Activated naive CD8-positive, alpha-beta T cell treated with anti-CD3 and anti-CD28 coated beads, Interleukin-2, amount 50 U/mL, for 16 hours (primary cell): Measurements from ENCODE around the gene TCF20.

ENCODE experiments used
- DNase-seq: peaks from one replicate; pipeline ENCODE4 v3.0.0-alpha.2; 2020; ENCODE audit warnings: low read depth, low spot score

The TCF20 gene

DNA sequence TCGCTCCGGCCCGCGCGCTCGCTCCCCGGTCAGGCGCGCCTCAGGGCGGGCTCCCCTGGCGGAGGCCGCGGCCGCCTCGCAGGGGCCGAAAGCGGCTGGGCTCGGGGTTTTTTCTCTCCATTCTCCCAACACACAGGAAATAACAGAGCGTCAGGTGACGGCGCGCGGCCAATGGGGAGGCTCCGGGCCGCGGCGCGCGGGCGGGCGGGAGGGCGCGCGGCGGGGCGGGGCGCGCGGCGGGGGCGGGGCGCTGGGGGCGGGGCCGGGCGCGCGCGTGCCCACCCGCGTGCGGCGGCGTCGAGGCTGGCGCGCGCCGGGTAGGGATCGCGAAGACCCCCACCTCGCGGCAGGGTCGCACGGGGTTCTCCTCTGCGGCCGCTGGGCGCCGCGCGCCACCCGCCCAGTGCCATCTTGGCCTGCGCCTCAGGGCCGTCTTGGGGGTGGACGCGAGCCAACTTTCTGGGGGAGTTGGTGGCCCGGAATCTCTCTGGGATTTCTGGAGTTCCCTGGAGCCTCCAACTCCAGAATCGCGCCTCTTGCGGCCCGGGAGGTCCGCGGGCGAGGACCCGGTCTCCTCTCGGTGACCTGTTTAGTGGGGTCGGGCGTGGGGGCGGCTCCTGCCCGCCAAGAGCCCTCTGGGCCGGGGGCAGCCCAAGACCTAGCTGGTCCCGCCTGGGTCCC lies at the start of gene TCF20:
Gene TCF20 (minus strand): TSS at position 144 of the 681 bp plus-strand sequence. CDS start 55,348 bp downstream, outside the sequence.
- peak; percentile 57 for DNase-seq

DNA sequence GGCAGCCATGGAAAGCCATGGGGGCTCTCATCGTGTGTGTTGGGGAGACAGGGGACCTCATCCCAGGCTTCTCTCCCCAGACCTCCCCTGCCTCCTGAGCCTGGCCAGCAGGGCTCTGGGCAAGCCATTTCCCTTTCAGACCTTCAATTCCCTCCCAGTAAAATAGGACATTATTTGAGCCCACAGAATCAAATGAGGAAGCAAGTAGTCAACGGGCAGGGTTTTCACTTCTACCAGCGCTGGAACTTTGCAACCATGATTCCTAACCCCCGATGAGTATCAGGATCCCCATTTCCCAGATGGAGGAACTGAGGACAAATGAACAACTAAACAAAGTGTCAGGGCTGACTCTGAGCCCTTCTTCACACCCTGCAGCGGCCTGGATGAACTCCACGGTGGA lies 48.9 kb upstream of the TCF20 start:
- DNase-seq = no peak

DNA sequence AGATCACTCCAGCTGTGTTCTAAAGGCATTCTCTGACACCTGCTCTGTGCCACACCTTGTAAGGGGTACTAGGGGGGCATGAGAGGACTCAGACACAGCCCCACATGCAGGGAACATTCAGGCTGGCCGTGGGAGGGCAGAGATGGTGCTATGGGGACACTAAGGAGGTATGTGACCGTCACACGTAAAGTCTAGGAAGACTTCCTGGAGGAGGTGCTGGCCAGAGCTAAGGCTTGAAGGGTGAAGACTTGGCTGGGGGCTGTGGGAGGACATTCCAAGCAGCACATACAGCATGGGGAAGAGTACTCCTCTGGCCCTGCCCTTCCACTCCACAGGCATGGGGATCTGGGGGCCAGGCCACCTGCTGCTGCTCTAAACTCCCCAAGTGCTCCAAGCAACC lies 48.5 kb upstream of the TCF20 start:
- no peak for DNase-seq

DNA sequence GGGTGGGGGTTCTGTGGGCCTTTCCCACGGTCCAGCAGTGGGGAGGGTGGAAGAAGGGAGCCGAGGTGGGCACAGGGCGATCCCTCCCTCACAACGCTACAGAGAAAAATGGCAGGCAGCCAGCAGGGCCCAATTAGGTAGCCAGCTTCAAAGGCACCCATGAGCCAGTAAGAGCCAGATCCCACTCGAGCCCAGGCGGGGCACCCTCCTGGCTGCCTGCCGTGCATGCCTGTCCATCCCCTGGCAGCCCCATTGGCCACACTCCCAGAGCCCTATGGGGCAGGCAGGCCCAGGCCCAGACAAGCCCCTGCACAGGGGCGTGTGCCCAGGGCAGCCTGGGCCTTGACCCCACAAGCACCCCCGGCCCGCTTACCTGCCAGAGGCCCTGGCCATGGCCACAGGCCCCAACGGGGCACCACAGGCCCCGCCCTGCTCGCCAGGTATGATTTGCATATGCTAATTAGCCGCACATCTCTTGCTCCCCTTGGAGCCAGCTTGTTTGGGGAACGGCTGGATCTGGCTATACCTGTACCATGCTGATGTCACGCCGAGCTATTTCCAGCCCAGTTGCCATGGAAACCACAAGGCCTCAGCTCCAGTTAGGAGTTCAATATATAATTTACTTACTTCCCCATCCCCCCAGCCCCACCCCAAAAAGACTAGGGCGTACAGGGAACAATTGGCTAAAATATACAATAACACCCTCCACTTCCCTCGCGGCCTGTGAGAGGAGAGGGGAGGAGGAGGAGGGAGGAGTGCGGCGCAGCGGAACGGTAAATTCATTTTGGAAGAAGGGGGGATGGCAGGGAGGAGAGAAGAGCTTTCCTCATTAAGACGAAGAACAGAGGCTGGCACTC lies 47.5 kb upstream of the TCF20 start:
- no peak for DNase-seq

DNA sequence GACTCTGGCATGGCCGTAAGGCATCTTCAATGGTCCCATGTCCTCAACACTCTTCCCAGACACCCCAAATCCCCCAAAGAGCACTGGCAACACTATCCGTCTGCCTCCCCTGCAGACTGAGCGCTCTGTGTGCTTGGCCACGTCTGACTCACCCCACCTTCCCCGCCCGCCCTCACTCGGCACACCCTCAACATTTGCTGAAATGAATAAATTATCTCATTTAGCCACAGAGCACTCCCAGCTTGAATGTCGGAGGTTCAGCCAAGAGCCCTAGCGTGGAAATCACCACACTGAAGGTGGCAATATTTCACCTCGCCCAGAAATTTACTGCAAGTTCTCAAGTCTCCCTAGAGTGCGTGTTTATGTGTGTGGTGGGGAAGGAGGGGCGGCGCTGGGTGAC lies 46.6 kb upstream of the TCF20 start:
- peak; percentile 13 for DNase-seq

DNA sequence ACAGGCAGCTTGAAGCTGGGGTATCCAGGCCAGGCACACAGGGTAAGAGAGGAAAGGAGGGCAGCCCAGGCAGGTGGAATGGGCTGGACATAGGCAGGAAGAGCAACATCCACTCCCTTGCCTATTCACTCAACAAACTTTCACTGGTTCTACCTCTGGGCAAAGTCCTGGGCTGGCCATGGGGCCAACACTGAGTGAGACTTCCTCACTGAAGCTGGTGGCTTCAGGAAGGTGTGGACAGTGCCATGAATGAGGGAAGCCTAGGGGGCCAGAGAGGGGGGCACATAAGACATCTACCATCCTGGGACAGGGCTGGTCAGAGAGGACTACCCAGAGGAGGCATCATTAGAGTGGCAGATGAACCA lies 44.9 kb upstream of the TCF20 start:
- DNase-seq = no peak

DNA sequence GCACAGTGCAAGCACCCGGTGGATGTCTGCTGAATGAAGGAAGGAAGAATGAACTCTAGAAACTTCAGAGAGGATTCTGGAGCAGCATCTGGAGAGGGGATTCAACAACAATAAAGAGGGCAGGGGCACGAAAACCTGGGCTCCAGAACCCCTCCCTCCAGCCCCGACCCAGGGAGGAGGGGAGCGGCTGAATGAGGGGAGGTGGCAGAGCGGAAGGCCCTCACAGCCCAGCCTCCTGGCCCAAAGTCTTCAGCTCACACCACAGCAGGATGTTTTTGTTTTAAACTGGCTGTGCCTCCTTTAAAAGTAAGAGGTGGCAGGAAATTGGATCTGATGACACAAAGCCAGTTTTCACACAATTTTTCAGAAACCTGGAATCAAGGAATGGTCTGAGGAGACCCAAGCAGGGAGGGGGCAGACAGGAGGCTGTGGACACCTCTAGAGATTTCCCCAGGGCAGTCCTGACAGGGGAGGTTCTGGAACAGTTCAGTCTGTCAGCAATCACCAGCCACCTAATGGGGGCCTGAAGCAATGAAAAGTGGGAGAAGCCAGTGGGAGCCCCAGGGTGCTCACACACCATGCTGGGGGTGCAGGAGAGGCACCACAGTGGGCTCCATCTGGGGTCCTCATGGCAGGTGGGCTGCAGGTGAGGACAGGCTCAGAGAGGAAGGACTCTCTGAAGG lies 44.4 kb upstream of the TCF20 start:
- DNase-seq = no peak

DNA sequence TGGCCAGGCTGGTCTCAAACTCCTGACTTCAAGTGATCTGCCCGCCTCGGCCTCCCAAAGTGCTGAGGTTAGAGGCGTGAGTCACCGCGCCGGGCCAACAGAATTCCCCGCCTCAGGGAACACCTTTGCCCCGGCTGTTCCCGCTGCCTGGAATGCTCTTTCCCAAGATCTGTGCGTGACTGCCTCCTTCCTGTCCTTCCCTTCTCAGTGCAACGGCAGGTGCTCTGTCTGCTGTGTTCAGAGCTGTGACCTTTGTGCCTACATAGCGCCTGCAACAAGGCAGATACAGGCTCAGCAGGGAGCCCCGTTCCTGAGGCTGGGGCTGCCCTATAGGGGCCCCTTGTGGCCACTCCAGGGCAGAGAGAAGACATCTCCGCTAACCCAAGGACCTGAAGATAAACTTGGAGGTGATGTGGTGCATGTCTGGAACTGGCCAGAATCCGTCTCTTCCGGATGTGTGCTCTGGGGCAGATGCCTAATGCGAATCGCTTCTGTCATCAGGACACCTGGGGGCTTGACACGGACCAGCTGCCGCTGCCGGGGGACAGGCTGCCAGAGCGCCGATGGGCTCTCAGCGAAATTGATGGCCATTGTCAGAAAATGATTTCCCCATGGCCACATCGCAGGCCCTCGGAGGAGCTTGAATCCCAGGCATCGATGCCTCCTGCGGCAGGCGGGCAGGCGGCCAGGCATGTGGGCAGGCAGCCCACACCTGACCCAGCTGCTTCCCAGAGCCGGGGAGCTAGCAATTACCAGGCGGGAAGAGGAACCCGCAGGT lies 43.5 kb upstream of the TCF20 start:
- no peak for DNase-seq

DNA sequence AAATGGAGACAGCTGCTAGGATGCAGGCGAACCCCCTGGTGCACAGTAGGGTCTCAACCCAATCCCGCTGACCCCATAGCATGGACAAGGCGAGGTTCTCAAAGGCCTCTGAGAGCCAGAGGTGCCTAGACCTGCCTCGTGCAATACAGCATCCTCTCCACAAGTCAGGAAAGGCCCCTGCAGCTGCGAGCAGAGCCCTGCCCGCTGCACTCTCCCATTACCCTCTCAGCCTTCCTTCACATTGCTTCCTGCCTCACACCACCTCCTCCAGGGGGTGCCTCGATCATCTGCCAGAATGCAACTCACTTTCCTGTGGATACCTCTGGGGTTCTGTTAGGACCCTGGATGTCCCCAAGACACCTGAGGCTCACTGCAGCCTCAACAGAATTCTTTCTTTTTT lies 42.8 kb upstream of the TCF20 start:
- DNase-seq = no peak

DNA sequence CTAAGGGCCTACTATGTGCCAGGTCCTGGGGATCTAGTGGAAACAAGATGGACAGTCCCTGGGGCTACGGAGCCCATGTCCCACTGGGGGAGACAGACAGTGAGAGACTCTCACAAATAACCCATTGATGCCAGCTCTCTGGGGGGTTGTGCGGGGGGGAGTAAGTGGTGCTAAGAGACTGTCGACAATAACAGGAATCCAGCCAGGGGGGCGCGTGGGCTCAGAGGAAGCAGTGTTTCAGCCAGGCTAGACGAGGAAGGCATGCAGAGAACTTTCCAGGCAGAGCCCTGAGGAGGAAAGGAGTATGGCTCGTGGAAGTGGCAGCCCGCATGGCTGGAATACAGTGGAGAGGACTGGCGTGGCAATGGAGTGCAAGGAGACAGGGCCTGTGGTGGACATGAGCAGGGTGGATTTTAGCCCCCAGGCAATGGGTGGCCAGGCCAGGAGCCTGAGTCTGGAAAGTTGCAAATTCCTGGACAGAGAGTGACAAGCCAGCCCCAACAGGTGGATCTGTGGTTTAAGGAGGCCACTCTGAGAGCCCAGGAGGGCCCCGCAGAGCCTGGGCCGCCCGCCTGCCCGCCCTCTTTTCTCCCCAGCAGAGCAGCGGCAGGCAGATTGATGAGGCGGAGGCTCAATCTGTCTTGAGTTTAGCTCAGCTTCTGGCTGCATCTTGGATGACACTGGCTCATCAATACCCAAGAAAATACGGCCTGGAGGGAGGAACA lies 40.0 kb upstream of the TCF20 start:
- no peak for DNase-seq

DNA sequence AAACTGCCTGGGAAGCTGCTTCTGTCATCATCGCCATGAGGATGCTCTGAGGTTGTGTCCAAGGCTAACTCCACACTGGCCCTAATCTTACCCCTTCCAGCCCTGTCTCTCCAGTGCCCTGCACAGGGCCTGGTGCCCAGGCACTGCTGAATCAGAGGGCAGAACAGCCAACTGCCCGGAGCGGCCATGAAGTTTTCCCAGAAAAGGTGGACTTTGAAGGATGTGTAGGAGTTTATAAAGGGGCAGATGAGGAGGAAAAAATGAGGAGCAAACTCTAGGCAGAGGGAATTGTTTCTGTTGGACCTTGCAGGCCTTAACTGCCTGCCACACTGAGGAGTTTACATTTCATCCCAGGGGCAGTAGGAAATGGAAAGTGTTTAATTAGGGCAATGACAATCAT lies 39.4 kb upstream of the TCF20 start:
- no peak for DNase-seq

DNA sequence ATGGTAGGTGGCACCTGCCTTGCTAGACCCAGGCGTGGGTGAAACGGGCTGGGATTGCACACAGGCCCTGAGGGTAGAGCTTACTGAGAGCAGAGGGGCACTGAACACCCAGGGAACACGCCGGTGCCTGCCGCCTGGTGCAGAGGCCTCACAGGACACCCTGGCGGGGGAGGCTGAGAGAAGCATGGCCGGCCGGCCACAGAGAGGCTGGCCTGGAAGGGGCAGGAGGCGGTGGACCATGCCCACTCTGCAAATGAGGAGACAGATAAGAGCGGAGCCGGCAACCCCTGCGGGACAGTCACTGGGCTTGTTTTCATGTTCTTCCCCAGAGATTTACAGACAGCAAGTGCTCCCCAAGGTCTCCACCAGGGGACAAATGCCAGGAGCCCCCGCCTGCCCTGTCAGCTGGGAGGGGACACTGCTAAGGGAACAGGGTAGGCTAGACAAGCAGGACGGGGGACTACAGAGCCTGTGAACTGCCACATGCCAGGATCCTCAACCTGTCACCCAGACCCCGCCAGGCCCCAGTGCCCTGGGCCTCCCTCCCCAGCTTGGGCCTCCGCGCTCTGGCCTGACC lies 38.5 kb upstream of the TCF20 start:
- no peak for DNase-seq

DNA sequence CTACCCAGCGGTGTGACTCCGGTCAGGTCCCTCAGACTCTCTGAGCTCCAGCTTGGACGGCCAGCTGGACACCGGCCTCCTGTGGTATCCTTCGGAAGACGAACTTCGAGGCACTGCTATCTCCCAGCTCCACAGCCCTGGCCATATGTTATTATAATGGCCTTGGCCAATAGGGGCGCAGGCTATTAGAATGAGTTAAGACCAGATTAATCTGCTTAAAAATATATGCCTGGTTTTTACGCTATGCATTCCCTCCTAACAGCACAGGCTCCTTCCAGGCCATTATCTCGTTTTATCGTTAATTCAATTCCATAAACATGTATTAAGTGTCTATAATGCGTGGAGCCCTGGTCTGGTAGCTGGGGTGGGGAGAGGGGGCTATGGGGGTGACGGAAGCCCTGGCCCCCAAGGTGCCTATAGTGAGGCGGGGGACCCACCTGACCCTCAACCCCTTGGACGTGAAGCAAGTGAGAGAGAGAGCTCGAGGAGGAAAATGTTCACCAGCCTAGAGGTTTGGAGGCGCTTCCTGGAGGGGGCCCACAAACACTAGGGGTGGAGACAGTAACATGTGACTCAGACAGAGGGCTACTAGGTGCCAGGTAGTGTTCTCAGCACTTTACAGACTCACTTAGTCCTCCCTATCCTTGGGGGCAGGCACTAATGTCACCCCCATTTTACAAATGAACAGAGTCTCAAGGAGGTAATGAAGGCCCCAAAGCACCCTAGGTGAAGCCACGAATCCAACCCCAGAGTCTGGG lies 37.5 kb upstream of the TCF20 start:
- DNase-seq = no peak

DNA sequence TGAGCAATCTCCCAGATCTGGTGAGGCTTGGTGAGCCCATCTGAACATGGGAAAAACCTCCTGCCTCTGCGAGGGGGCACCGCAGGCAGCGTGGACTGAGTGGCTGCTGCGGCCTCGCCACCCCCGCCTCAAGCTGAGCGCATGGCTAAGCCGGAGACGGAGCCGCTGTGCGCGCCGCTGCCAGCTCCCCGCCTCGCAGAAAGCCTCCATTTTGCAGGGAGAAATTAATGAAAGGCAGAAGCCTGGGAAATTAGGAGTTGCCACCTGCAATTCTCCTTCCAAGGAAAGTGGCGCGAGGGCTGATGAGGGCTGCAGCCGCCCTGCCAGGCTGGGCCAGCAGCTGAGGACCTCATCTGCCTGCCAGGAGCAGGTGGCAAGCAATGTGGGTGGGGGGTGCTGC lies 35.6 kb upstream of the TCF20 start:
- no peak for DNase-seq

DNA sequence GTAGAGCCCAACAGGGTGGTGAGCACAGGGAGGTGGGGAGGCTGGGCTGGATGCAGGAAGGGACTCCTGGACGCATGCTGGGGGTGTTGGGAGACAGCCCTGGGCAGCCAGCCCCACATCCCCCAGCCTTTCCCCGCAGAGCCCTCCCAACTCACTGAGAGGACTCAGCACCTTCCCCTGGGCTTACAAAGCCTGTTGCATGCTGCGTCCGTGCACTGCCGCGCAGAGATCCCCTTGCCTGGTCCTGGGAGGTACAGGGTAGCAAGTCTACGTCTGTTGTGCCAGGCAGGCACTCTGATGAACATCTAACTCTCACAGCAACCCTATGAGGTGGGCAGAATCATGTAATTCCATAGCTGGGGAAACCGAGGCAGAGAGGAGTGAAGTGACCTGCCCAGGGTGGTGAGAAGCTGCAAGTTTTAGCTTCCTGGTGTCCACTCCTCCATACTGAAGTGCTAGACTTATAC lies 33.9 kb upstream of the TCF20 start:
- DNase-seq = no peak

DNA sequence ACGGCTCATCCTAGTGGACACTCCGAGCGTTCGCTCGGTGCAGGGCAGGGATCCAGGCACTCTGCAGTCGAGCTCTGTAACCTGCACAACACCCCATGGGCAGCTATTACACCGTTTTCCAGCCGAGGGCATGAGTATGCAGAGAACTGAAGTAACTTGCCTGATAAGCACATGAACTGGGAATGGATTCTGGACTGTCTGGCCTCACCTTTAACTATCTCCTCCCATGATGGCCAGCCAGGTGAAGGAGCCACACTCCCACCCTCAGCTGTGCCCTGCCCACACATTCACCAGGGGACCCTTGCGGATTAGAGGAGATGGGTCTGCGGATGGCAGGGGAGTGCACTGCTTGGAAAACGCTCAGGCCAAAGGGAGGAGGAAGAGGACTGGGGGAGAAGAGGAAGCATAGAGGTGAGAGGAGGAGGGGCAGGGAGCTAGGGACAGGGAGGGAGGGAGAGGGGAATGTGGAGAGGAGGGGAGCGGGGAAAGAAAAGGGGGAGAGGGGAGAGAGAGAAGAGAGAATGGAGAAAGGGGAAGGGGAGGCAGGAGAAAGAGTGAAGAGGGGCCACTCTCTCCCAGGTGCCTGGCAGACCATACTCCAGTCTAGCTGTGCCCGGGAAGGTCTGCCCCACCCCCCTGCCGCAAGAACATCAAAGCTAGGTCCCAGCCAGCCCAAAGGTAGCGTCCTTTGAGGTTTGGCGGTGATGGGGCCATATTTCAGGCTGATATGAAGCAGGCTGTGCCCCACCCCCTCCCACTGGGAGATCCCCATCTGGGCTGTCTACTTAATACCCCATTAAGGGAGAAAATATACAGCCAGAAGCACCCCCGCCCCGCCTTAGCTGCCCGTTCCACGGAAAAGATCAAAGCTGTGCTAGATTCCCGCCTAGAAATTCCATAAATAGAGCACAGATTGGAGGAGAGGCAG lies 33.2 kb upstream of the TCF20 start:
- DNase-seq = no peak

DNA sequence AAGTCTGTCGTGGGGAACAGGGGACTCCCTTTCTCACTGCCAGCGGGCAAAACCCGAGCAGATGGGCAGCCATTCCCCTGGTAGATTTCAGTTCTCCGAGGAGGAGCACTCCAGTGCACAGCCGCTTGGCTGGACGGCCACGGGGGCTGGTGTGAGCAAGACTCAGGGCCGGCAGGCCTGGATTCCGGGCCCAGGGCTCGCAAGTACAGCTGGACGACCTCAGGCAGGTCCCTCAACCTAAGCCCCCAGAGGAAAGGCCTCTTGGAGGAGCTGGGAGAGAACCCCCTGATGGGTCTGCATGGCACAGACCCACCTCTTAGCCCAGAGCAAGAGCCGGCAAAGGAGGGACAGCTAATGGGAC lies 31.3 kb upstream of the TCF20 start:
- no peak for DNase-seq

DNA sequence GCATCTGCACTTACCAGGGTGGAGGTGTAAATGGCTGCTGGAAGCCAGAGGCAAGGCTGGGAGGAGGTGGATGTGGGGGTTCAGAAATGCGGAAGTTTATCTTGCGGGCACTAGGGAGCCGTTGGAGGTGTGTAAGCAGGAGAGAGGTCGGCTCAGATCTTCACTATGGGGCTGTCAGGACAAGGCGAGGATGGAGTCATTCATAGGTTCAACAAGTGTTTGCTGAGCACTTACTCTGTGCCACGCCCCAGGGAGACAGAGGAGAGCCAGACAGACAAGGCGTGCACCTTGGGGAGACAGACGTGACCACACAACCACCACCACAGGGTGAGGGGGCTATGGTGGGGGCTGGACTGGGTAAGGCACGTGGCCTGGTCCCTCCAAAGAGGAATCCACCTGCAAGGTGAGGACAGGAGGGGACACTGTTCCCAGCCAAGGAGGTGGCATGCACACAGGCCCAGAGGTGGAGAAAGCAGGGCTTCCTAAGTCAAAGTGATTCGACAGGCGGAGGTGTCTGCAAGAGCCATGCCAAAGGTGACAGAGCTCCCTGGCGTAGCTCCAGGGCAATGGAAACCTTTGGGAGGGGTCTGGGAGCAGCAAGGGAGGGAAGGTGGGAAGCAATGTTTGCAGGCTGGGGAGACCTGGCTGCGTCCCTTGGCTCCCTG lies 30.8 kb upstream of the TCF20 start:
- no peak for DNase-seq
